CD4-positive, alpha-beta T cell treated with Interferon alpha-2 for 1 hour (primary cell): Measurements from ENCODE around the gene SGIP1.

Experiments
- DNase-seq, 2 donors: peaks; one replicate each; pipeline ENCODE4 v3.0.0-alpha.2; 2020 to 2022

The SGIP1 gene

DNA sequence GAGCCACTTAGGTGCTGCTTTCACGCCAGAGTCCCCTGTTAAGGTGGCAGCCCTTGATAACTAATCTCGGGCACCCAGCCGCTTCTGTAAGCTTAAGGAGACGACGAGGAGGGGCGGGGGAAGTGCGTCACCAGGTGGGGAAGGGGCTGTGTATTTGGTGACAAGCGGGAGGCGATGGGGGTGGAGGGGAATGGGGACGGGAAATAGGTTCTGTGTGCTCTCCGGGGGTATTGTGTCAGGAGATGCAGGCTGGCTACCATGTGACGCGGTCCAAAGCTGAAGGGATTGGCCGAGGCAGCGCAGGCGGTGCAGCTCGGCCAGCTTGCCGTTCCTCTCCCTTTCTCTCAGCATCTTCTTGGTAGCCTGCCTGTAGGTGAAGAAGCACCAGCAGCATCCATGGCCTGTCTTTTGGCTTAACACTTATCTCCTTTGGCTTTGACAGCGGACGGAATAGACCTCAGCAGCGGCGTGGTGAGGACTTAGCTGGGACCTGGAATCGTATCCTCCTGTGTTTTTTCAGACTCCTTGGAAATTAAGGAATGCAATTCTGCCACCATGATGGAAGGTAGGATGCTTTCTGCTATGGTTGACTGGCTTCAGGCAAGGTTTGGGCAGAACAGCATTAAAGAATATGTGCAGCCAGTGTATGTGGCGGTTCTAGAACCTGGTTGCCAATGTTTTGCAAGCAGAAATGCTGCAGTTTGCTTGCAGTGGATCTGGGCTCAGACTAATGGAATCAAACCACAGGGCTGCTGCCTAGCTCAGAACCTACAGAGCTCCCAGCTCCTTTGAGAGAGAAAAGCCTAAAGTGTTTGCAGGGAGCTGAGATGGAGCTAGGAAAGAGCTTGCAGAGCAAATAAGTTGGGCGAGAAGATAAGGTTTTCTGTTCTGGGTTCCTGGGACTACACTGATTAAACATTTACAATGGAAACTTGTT is at the start of gene SGIP1:
Gene SGIP1, plus strand, starts transcription at position 350 of the 937 bp plus-strand sequence. Its CDS starts 206 bp downstream, at position 556.
- peak in 1 of 2 donors; percentile 3 for DNase-seq

DNA sequence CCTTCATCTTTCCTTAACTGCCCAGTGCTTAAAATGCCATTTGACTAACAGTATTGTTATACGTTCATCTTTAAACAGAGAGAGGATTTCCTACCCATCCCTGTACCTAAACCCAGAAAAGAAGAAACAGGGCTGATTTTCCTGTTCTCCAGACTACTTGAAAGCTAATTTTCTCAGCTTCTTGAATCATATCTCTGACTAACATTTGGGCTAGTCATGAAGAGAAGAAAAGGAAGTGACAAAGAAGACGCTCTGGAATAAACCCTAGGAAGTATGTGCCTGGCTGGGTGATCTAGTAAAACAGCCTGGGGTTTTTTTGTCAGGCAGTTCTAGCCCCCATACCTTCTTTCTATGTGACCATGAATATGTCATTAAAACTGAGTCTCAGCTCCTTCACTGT is 44.8 kb upstream of the SGIP1 start:
- DNase-seq: no peak

- no peak for DNase-seq
These were observed 43.9 kb upstream of the SGIP1 start for GRCh38 chr1:66489972-66490601.

DNA sequence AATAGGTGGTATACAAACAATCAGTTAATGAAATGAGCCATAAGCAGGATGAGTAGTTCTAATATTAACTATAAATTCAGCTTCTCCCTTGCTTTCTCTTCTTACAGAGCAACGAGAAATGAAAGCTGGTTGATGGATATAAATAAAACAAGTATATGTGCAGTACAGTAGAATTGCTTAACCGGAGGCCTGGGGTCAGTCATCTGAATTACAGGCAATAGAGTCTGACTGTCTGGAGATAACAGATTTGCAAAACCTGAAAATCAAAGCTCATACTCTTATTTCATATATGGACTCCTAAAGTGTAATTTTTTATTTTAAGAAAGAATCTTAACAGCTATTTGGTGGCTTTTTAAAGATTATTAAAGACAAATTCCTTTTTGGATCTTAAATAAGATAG is 43.1 kb upstream of the SGIP1 start:
- DNase-seq: no peak

GRCh38 chr1:66492424-66492823 is 41.5 kb upstream of the SGIP1 start:
- no peak for DNase-seq

GRCh38 chr1:66493731-66494130 is 40.2 kb upstream of the SGIP1 start:
- DNase-seq: no peak

- DNase-seq: no peak
These were observed 39.5 kb upstream of the SGIP1 start for GRCh38 chr1:66494482-66494881.

- DNase-seq: no peak
These were observed 38.5 kb upstream of the SGIP1 start for GRCh38 chr1:66495495-66495894.

DNA sequence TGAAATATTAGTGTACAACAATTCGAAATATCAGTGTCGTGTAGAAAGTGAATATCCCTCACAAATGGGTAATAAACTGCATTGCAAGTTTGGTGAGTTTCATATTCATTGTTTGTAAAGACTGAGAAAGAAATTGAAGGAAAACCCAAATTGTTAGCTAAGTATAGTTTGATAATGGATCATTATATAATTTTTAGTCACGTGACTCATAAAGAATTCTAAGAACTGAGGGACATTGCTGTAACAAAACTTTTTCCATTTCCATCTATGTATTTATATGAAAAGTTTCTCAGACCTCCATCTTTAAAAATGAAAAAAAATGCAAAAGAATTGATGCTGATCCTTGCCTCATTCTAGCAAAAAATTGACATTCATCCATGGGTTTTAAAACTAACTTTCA is 36.0 kb upstream of the SGIP1 start:
- DNase-seq: no peak

DNA sequence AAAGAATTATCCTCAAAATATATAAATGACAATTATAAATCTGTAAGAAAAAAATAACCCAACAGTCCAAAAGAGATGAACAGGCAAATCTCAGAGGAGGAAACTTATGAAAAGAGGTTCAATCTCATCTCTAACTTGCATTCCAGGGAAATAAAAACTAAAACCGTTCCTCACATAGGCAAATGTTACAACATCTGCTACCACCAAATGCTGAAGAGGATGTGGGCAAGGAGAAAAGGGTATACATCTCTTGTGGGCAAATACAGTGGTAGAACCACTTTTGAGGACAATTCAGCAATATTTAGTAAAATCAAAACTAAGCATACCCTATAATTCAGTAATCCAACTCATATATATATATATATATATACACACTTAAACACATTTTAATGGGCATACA is 33.7 kb upstream of the SGIP1 start:
- no peak for DNase-seq

DNA sequence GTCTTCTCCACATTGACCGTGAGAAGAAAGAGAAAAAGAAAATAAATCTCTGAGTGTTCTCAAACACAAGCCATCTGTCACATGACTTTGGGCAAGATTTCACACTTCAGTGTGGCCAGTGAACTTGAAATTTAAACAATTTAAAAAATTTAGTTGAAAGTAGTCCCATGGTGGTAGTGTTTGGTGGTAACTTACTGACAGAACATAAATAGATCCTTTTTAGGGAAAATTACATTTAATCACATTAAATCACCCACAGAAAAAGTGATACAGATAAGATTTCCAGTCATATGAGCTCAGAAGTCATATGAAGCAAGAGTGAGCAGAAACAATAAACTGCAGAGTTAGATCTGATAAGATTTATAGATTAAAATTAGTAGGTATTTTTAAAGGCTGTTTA is 31.9 kb upstream of the SGIP1 start:
- no peak for DNase-seq

GRCh38 chr1:66503841-66504470 is 30.0 kb upstream of the SGIP1 start:
- DNase-seq: peak in 1 of 2 donors; percentile 24

- DNase-seq: no peak
These were observed 28.1 kb upstream of the SGIP1 start for GRCh38 chr1:66505671-66506392.

DNA sequence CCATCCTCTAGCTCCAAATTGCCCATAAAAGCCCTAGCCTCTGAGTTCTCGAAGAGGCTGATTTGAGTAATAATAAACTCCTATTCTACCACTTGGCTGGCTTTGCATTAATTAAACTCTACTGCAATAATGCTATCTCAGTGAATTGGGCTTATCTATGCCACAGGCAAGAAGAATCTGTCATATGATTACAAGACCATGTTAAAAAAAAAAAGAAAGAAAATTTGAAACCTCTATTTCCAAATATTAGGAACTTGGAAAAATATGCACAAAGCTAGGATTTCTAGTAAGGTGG is 27.6 kb upstream of the SGIP1 start:
- DNase-seq: no peak

DNA sequence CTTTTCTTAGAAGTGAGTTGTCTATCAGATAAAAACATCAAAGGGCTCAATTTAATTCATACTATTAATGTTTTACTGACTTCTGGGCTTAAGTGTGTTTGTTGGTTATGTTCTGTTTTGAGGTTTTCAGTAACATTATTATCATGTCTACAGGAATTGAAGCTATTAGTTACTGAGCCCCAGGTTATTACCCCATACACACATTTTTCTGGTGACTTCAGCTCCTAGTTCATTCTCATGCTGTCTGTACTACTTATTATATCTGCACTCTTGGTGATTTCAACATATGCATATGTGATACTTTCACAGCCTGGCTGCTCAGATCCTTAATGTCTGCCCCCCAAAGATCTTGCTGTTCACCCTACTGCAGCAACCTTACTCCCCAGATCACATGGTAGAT is 27.0 kb upstream of the SGIP1 start:
- no peak for DNase-seq

DNA sequence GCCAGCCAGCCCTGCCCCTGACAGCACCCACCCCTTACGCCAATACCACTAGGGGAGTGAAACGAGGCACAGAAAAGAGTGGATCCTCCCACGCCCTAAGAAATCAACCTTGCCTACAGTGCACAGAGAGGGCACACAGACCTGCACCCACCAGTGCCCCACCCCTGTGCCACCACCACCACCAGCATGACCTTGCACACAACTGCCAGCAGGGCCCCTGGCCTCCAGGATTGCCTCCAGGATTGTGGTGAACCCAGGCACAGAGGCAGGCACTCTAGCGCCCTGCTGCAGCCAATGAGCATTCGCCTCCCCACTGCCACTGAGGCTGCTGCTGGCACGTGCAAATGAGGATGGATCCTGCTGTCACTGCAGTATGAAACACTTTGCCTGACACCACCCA is 23.5 kb upstream of the SGIP1 start:
- DNase-seq: no peak

- no peak for DNase-seq
These were observed 22.8 kb upstream of the SGIP1 start for GRCh38 chr1:66511118-66511517.

DNA sequence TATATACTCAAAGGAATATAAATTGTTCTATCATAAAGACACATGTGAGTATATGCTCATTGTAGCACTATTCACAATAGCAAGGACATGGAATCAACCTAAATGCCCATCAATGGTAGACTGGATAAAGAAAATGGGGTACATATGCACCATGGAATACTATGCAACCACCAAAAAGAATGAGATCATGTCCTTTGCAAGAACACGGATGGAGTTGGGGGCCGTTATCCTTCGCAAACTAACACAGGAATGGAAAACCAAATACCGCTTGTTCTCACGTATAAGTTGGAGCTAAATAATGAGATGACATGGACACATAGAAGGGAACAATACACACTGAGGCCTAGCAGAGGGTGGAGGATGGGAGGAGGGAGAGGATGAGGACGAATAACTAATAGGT is 16.0 kb upstream of the SGIP1 start:
- no peak for DNase-seq

- DNase-seq: no peak
These were observed 15.3 kb upstream of the SGIP1 start for GRCh38 chr1:66518654-66519053.

- no peak for DNase-seq
These were observed 14.0 kb upstream of the SGIP1 start for GRCh38 chr1:66519992-66520391.

DNA sequence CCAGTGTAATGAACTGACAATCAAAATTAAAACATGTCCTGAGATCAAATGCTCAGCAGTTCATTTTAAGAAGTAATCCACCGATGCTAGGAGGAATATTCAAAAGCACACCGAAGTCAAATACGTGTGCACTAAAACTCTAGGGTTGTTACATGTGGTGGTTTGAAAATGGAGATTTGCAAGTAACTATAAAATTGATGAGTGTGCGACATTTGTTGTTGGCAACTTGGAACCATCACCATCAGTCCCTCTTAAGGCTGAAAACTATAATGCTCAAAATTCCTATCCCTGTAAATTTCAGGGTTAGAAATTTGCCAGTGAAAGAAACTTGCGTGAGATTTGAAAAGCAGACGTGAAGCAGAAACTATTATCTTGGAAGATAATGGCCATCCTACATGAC is 13.3 kb upstream of the SGIP1 start:
- DNase-seq: no peak

- DNase-seq: no peak
These were observed 12.1 kb upstream of the SGIP1 start for GRCh38 chr1:66521721-66522365.

DNA sequence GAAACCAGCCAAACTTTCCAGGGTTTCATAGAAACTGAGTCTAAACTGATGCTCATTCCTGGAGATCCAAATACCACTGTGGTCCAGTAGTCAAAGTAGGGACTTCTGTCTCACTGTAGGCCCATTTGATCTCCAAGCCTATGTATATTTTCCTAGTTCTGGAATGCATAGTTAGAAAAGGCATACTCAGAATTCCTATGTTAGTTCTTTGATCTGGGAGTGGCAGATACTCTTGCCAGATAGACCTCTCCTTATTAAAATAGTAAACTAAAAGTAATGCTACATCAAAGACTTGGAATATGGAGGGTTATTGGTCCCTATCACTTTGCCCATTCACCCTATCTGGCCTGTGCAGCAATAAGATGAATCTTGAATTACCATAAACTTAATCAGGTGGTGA is 10.4 kb upstream of the SGIP1 start:
- no peak for DNase-seq
